Middle frontal gyrus (tissue), 1 donor: ENCODE results near the gene RNF130.

Source experiments
- DNase-seq: peaks from one replicate; pipeline ENCODE4 v3.0.0-alpha.2; 2015; ENCODE audit warnings: low spot score; ENCODE audit errors: extremely low spot score

Gene RNF130

GRCh38 chr5:180085837-180086236 is 14.3 kb upstream of the RNF130 start:
- DNase-seq, result no peak

- no peak for DNase-seq
Measured at GRCh38 chr5:180084638-180085561, 13.3 kb upstream of the RNF130 start.

- no peak for DNase-seq
Measured at GRCh38 chr5:180083529-180084060, 12.0 kb upstream of the RNF130 start.

GRCh38 chr5:180082633-180083420 is 11.3 kb upstream of the RNF130 start:
- DNase-seq, result no peak

- DNase-seq, result no peak
Measured at GRCh38 chr5:180081481-180081880, 9.9 kb upstream of the RNF130 start.

GRCh38 chr5:180080486-180081280 is 9.1 kb upstream of the RNF130 start:
- DNase-seq, result no peak

- no peak for DNase-seq
Measured at GRCh38 chr5:180079702-180080466, 8.3 kb upstream of the RNF130 start.

GRCh38 chr5:180078348-180078747 is 6.8 kb upstream of the RNF130 start:
- no peak for DNase-seq

- no peak for DNase-seq
Measured at GRCh38 chr5:180077594-180078284, 6.2 kb upstream of the RNF130 start.

GRCh38 chr5:180075703-180076102 is 4.1 kb upstream of the RNF130 start:
- DNase-seq, result no peak

- no peak for DNase-seq
Measured at GRCh38 chr5:180074462-180074861, 2.9 kb upstream of the RNF130 start.

GRCh38 chr5:180072556-180072955 is 997 bp upstream of the RNF130 start:
- DNase-seq, result no peak

- no peak for DNase-seq
Measured at GRCh38 chr5:180072256-180072548, 643 bp upstream of the RNF130 start.

- DNase-seq, result no peak
Measured at GRCh38 chr5:180070756-180071530, 616 bp downstream of the RNF130 start.

GRCh38 chr5:180069589-180070247 is 1.8 kb downstream of the RNF130 start:
- peak; percentile 57 for DNase-seq

- DNase-seq, result no peak
Measured at GRCh38 chr5:180068519-180069090, 3.0 kb downstream of the RNF130 start.

- DNase-seq, result peak; percentile 39
Measured at GRCh38 chr5:180067986-180068385, 3.6 kb downstream of the RNF130 start.

- DNase-seq, result no peak
Measured at GRCh38 chr5:180060192-180060591, 11.4 kb downstream of the RNF130 start.
